ENCODE measurements around the gene OR2AG2.

Gene OR2AG2, protein sequence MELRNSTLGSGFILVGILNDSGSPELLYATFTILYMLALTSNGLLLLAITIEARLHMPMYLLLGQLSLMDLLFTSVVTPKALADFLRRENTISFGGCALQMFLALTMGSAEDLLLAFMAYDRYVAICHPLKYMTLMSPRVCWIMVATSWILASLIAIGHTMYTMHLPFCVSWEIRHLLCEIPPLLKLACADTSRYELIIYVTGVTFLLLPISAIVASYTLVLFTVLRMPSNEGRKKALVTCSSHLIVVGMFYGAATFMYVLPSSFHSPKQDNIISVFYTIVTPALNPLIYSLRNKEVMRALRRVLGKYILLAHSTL

GRCh38 chr11:6771926-6772893 is at the start of gene OR2AG2:
OR2AG2 (minus strand) TSS chr11:6771976; CDS start chr11:6768957, 3,019 bp downstream.
- H3K9me3 ChIP-seq (ENCODE audit: control insufficient read depth, insufficient read depth, low read length): no peaks in the 10 kb centered on the region
- H3K4me1 ChIP-seq (ENCODE audit: control insufficient read depth, low read length): peaks cover 8% of the 10 kb centered on the region
- H3K9me2 ChIP-seq (replicated peaks; ENCODE audit: control insufficient read depth, low read length): no peaks in the 10 kb centered on the region
- H3F3A ChIP-seq (ENCODE audit: control insufficient read depth, insufficient read depth): 0 out of 2 replicates have a peak, but pooled peaks cover 4% of the 10 kb centered on the region
- TF ChIP-seq, protein P1, sequence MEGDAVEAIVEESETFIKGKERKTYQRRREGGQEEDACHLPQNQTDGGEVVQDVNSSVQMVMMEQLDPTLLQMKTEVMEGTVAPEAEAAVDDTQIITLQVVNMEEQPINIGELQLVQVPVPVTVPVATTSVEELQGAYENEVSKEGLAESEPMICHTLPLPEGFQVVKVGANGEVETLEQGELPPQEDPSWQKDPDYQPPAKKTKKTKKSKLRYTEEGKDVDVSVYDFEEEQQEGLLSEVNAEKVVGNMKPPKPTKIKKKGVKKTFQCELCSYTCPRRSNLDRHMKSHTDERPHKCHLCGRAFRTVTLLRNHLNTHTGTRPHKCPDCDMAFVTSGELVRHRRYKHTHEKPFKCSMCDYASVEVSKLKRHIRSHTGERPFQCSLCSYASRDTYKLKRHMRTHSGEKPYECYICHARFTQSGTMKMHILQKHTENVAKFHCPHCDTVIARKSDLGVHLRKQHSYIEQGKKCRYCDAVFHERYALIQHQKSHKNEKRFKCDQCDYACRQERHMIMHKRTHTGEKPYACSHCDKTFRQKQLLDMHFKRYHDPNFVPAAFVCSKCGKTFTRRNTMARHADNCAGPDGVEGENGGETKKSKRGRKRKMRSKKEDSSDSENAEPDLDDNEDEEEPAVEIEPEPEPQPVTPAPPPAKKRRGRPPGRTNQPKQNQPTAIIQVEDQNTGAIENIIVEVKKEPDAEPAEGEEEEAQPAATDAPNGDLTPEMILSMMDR (IDR thresholded peaks at IDR 0.05; ENCODE audit: low read depth, low read length, poor library complexity, severe bottlenecking): no peak
- no peak for TF ChIP-seq EZH2phosphoT487 (IDR thresholded peaks at IDR 0.05; ENCODE audit: borderline replicate concordance, low read length)
- no peaks in the 10 kb centered on the region for H3K27me3 ChIP-seq (ENCODE audit: control insufficient read depth, low read length)
- no peak within 1 kb of the TSS for H3K4me2 ChIP-seq (ENCODE audit: low read length)
- H3K36me3 ChIP-seq (ENCODE audit: control insufficient read depth, low read length): no peaks in the 10 kb centered on the region
- H3K4me3 ChIP-seq (ENCODE audit: low read length): no peak within 1 kb of the TSS
- H4K20me1 ChIP-seq (ENCODE audit: control insufficient read depth, insufficient read depth, low read depth, low read length): no peaks in the 10 kb centered on the region
- H3K27ac ChIP-seq (ENCODE audit: low read depth, low read length): no peak within 1 kb of the TSS
- no peaks in the 10 kb centered on the region for H3K79me2 ChIP-seq (ENCODE audit: control insufficient read depth, low read length)

- H3K4me1 ChIP-seq (ENCODE audit: control insufficient read depth, low read length): no peaks in the 10 kb centered on the region
- H3F3A ChIP-seq (ENCODE audit: control insufficient read depth, insufficient read depth): no peaks in the 10 kb centered on the region
- no peak overlapping the region for H3K4me3 ChIP-seq (ENCODE audit: low read length)
- H3K9me3 ChIP-seq (ENCODE audit: control insufficient read depth, insufficient read depth, low read length): peaks cover 5% of the 10 kb centered on the region
- no peak overlapping the region for H3K4me2 ChIP-seq (ENCODE audit: low read length)
- no peaks in the 10 kb centered on the region for H3K36me3 ChIP-seq (ENCODE audit: control insufficient read depth, low read length)
- no peaks in the 10 kb centered on the region for H4K20me1 ChIP-seq (ENCODE audit: control insufficient read depth, insufficient read depth, low read depth, low read length)
- no peaks in the 10 kb centered on the region for H3K9me2 ChIP-seq (replicated peaks; ENCODE audit: control insufficient read depth, low read length)
- no peaks in the 10 kb centered on the region for H3K79me2 ChIP-seq (ENCODE audit: control insufficient read depth, low read length)
- H3K27me3 ChIP-seq (ENCODE audit: control insufficient read depth, low read length): no peaks in the 10 kb centered on the region
- H3K27ac ChIP-seq (ENCODE audit: low read depth, low read length): no peak overlapping the region
- no peak for TF ChIP-seq EZH2phosphoT487 (IDR thresholded peaks at IDR 0.05; ENCODE audit: borderline replicate concordance, low read length)
- TF ChIP-seq, protein P1 (IDR thresholded peaks at IDR 0.05; ENCODE audit: low read depth, low read length, poor library complexity, severe bottlenecking): no peak
Observed at GRCh38 chr11:6818967-6819366, 47.2 kb upstream of the OR2AG2 start.

GRCh38 chr11:6817694-6818093 is 45.9 kb upstream of the OR2AG2 start:
- Histone ChIP-seq H4K20me1 (ENCODE audit: control insufficient read depth, insufficient read depth, low read depth, low read length) (no peaks in the 10 kb centered on the region), H3K4me2 (ENCODE audit: low read length) (no peak overlapping the region), H3K4me1 (ENCODE audit: control insufficient read depth, low read length) (no peaks in the 10 kb centered on the region), H3K4me3 (ENCODE audit: low read length) (no peak overlapping the region), H3K27ac (ENCODE audit: low read depth, low read length) (no peak overlapping the region), H3K9me3 (ENCODE audit: control insufficient read depth, insufficient read depth, low read length) (peaks cover 5% of the 10 kb centered on the region), H3K36me3 (ENCODE audit: control insufficient read depth, low read length) (no peaks in the 10 kb centered on the region), H3K9me2 (replicated peaks; ENCODE audit: control insufficient read depth, low read length) (no peaks in the 10 kb centered on the region), H3K27me3 (ENCODE audit: control insufficient read depth, low read length) (no peaks in the 10 kb centered on the region), H3K79me2 (ENCODE audit: control insufficient read depth, low read length) (no peaks in the 10 kb centered on the region), H3F3A (ENCODE audit: control insufficient read depth, insufficient read depth) (no peaks in the 10 kb centered on the region)
- TF ChIP-seq, protein P1 (IDR thresholded peaks at IDR 0.05; ENCODE audit: low read depth, low read length, poor library complexity, severe bottlenecking): no peak
- TF ChIP-seq EZH2phosphoT487 (IDR thresholded peaks at IDR 0.05; ENCODE audit: borderline replicate concordance, low read length): no peak
